ENCODE measurements around the gene ARMC6.
A peak's percentile ranks its signal among the peaks of the same experiment; 100 is the strongest.

ARMC6 gene

DNA sequence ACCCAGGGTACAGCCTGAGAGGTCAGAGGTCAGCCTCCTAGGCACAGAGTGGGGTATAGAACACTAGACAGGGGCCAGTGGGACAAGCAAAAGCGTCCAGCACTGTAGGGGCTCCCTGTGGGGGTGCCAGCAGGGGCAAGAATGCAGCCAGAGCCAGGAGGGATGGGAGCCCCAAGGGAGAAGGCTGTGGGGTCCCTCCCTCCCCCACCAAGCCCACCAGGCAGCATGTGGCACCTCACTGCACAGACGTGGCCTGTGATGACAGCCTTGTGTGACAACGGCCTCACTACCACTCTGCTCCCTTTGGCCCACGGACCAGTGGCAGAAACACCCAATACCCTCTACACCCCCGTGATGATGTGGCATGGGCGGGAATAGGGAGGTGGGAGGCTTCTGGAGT lies 10.1 kb downstream of the ARMC6 start:
- TF ChIP-seq, protein P1, sequence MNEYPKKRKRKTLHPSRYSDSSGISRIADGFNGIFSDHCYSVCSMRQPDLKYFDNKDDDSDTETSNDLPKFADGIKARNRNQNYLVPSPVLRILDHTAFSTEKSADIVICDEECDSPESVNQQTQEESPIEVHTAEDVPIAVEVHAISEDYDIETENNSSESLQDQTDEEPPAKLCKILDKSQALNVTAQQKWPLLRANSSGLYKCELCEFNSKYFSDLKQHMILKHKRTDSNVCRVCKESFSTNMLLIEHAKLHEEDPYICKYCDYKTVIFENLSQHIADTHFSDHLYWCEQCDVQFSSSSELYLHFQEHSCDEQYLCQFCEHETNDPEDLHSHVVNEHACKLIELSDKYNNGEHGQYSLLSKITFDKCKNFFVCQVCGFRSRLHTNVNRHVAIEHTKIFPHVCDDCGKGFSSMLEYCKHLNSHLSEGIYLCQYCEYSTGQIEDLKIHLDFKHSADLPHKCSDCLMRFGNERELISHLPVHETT (tag by site-specific recombination; IDR thresholded peaks at IDR 0.05) = no peak
- TF ChIP-seq EGR2 (tag by site-specific recombination; IDR thresholded peaks at IDR 0.05; ENCODE audit: low read depth) (peak; percentile 47; the same call in 1 of the 2 replicates), ZFHX2 (tag by site-specific recombination; conservative IDR thresholded peaks at IDR 0.05) (0 out of 2 replicates have a peak, but pooled peaks have one; percentile 19)
- CTCF ChIA-PET = no interaction called here
- H3K9me3 ChIP-seq (ENCODE audit: control insufficient read depth, insufficient read depth, low read depth, low read length) = no peaks in the 10 kb centered on the region
- peaks cover 0 to 51% of the 10 kb centered on the region in 2 experiments; a peak in 2 of 3 replicates for H3K36me3 ChIP-seq (ENCODE audit: control insufficient read depth in 2 of 2, insufficient read depth in 1 of 2, low read length in 2 of 2)
- H3K4me3 ChIP-seq (ENCODE audit: low read depth, low read length) = no peak overlapping the region
- no peak overlapping the region for H3K27ac ChIP-seq (ENCODE audit: extremely low read depth, low read depth, low read length)
- no peaks in the 10 kb centered on the region for H3K4me1 ChIP-seq (ENCODE audit: control insufficient read depth, insufficient read depth, low read length)
- POLR2A ChIA-PET = no interaction called here

DNA sequence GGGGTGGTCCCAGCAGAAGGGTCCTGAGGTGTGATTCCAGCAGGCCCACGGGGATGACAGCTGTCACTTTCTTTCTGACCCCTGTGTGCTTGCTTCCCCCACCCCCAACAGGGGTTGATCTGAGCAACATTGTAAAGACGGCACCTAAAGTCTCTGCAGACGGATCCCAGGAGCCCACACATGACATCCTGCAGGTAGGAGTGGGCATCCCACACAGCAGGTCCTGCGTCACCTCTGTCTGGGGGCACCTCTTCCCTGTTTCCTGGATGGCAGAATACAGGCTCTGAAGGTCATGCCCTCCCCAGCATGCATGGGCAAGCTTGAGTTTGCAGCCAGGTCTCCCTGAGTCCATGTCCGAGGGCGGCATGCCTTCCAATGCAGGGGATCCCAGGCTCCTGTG lies 10.5 kb downstream of the ARMC6 start:
- TF ChIP-seq ZNF544 (tag by site-specific recombination; IDR thresholded peaks at IDR 0.05) (no peak), OSR2 (tag by site-specific recombination; IDR thresholded peaks at IDR 0.05) (no peak)
- H3K27ac ChIP-seq (ENCODE audit: extremely low read depth, low read depth, low read length) = no peak overlapping the region
- ChIA-PET POLR2A (no interaction called here), CTCF (no interaction called here)
- no peaks in the 10 kb centered on the region for H3K4me1 ChIP-seq (ENCODE audit: control insufficient read depth, insufficient read depth, low read length)
- peaks cover 1 to 51% of the 10 kb centered on the region in 2 experiments; a peak in 2 of 3 replicates for H3K36me3 ChIP-seq (ENCODE audit: control insufficient read depth in 2 of 2, insufficient read depth in 1 of 2, low read length in 2 of 2)
- H3K4me3 ChIP-seq (ENCODE audit: low read depth, low read length) = no peak overlapping the region
- no peaks in the 10 kb centered on the region for H3K9me3 ChIP-seq (ENCODE audit: control insufficient read depth, insufficient read depth, low read depth, low read length)

DNA sequence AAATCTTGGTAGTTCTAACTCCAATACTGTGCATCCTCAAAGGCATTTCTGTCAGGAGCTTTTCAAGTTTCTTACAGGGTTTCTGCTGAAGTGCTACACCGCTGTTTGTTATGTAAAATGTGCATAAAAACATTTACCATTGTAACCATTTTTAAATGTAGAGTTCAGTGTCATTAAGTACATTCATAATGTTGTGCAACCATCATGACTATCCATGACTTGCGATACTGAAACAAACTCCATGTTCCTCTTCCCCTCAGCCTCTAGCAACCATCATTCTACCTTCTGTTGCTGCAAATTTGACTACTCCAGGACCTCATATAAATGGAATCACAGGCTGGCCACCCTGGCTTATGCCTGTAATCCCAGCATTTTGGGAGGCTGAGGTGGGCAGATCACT lies 16.0 kb downstream of the ARMC6 start:
- POLR2A ChIA-PET = no interaction called here
- H3K9me3 ChIP-seq (ENCODE audit: control insufficient read depth, insufficient read depth, low read depth, low read length) = no peaks in the 10 kb centered on the region
- TF ChIP-seq HOXC10 (CRISPR knock-in tag; IDR thresholded peaks at IDR 0.05) (no peak), ZNF37A (tag by site-specific recombination; IDR thresholded peaks at IDR 0.05) (no peak), ZFHX2 (tag by site-specific recombination; conservative IDR thresholded peaks at IDR 0.05) (no peak), ZNF10 (tag by site-specific recombination; IDR thresholded peaks at IDR 0.05) (no peak), GLIS1 (tag by site-specific recombination; IDR thresholded peaks at IDR 0.05) (no peak), ZNF223 (tag by site-specific recombination; IDR thresholded peaks at IDR 0.05) (no peak), ZNF423 (tag by site-specific recombination; IDR thresholded peaks at IDR 0.05) (no peak), ZNF138 (tag by site-specific recombination; IDR thresholded peaks at IDR 0.05; ENCODE audit: borderline replicate concordance) (no peak), GLI2 (tag by site-specific recombination; IDR thresholded peaks at IDR 0.05; ENCODE audit: borderline replicate concordance, low read depth) (no peak)
- TF ChIP-seq, protein P2, sequence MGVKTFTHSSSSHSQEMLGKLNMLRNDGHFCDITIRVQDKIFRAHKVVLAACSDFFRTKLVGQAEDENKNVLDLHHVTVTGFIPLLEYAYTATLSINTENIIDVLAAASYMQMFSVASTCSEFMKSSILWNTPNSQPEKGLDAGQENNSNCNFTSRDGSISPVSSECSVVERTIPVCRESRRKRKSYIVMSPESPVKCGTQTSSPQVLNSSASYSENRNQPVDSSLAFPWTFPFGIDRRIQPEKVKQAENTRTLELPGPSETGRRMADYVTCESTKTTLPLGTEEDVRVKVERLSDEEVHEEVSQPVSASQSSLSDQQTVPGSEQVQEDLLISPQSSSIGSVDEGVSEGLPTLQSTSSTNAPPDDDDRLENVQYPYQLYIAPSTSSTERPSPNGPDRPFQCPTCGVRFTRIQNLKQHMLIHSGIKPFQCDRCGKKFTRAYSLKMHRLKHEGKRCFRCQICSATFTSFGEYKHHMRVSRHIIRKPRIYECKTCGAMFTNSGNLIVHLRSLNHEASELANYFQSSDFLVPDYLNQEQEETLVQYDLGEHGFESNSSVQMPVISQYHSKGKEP (tag by site-specific recombination; IDR thresholded peaks at IDR 0.05) = no peak
- CTCF ChIA-PET = no interaction called here
- no peak overlapping the region for H3K27ac ChIP-seq (ENCODE audit: extremely low read depth, low read depth, low read length)
- no peaks in the 10 kb centered on the region for H3K4me1 ChIP-seq (ENCODE audit: control insufficient read depth, insufficient read depth, low read length)
- no peak overlapping the region for H3K4me3 ChIP-seq (ENCODE audit: low read depth, low read length)
- H3K36me3 ChIP-seq (ENCODE audit: control insufficient read depth in 2 of 2, insufficient read depth in 1 of 2, low read length in 2 of 2) = peaks cover 5 to 64% of the 10 kb centered on the region in 2 experiments; a peak in 2 of 3 replicates

DNA sequence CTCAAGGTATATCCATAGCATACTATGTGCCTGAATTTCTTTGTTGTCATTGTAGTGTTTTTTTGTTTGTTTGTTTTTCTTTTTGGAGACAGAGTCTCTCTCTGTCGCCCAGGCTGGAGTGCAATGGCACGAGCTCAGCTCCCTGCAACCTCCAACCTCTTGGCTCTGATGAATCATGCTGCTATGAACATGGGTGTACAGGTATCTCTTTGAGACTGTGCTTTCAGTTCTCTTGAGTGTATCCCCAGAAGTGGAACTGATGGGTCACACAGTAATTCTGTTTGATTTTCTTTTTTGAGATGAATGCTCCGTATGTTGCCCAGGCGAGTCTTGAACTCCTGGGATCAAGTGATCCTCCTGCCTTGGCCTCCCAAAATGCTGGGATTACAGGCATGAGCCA lies 16.7 kb downstream of the ARMC6 start:
- Histone ChIP-seq H3K36me3 (ENCODE audit: control insufficient read depth in 2 of 2, insufficient read depth in 1 of 2, low read length in 2 of 2) (peaks cover 5 to 66% of the 10 kb centered on the region in 2 experiments; a peak in 2 of 3 replicates), H3K9me3 (ENCODE audit: control insufficient read depth, insufficient read depth, low read depth, low read length) (no peaks in the 10 kb centered on the region), H3K4me3 (ENCODE audit: low read depth, low read length) (no peak overlapping the region), H3K4me1 (ENCODE audit: control insufficient read depth, insufficient read depth, low read length) (no peaks in the 10 kb centered on the region), H3K27ac (ENCODE audit: extremely low read depth, low read depth, low read length) (no peak overlapping the region)
- ChIA-PET CTCF (interaction anchor here (0.6 to 1.4 kb wide), 2 partner anchors 17 to 106 kb away, joined by 4 read pairs; no protein-coding TSS in a partner anchor), POLR2A (no interaction called here)
- TF ChIP-seq ZNF473 (tag by site-specific recombination; IDR thresholded peaks at IDR 0.05) (no peak), ZNF426 (tag by site-specific recombination; IDR thresholded peaks at IDR 0.05) (no peak), ZNF133 (tag by site-specific recombination; IDR thresholded peaks at IDR 0.05) (no peak), ZFP69B (tag by site-specific recombination; IDR thresholded peaks at IDR 0.05) (no peak), ZNF350 (tag by site-specific recombination; IDR thresholded peaks at IDR 0.05) (no peak)
- TF ChIP-seq, protein P3, sequence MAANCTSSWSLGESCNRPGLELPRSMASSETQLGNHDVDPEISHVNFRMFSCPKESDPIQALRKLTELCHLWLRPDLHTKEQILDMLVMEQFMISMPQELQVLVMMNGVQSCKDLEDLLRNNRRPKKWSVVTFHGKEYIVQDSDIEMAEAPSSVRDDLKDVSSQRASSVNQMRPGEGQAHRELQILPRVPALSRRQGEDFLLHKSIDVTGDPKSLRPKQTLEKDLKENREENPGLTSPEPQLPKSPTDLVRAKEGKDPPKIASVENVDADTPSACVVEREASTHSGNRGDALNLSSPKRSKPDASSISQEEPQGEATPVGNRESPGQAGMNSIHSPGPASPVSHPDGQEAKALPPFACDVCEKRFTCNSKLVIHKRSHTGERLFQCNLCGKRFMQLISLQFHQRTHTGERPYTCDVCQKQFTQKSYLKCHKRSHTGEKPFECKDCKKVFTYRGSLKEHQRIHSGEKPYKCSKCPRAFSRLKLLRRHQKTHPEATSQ (tag by site-specific recombination; IDR thresholded peaks at IDR 0.05) = no peak
- TF ChIP-seq, protein P4, sequence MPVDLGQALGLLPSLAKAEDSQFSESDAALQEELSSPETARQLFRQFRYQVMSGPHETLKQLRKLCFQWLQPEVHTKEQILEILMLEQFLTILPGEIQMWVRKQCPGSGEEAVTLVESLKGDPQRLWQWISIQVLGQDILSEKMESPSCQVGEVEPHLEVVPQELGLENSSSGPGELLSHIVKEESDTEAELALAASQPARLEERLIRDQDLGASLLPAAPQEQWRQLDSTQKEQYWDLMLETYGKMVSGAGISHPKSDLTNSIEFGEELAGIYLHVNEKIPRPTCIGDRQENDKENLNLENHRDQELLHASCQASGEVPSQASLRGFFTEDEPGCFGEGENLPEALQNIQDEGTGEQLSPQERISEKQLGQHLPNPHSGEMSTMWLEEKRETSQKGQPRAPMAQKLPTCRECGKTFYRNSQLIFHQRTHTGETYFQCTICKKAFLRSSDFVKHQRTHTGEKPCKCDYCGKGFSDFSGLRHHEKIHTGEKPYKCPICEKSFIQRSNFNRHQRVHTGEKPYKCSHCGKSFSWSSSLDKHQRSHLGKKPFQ (tag by site-specific recombination; IDR thresholded peaks at IDR 0.05) = no peak

Data from HEK293 (cell line).